Measurements from ENCODE around the gene HOGA1.

DNA sequence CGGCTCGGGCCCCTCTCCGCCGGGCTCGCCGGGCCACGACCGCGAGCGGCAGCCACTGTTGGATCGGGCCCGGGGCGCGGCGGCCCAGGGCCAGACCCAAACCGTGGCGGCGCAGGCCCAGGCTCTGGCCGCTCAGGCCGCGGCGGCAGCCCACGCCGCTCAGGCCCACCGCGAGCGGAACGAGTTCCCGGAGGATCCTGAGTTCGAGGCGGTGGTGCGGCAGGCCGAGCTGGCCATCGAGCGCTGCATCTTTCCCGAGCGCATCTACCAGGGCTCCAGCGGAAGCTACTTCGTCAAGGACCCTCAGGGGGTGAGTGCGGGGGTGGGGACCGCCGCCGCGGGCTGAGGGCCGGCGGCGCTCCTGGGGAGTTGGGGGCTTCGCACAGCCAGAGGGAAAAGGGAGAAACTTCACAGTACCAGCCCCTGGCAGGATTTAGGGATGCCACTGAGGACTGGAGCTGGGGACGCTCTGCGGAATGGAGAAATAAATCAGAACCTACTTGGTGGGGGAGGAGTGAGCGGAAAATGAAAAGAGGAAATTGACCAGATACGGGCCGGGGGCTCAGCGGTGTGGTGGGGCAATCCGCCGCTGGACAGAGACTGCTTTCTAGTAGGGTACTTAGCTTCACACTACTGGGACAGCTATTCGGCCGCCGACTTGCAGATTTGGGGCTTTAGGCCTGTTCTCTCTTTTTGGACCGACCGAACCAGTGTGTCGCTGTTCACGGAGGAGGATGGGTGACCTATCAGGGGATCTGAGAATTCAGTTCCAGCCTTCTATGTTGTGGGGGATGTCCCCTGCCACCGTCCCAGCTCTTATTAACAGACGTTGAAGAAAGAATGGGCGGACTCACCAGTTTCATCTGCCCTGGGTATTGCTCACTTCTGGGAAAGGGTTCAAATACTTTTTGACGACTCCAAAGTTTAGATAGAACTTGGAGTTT is 57.0 kb downstream of the HOGA1 start:
- TF ChIP-seq, protein P1, sequence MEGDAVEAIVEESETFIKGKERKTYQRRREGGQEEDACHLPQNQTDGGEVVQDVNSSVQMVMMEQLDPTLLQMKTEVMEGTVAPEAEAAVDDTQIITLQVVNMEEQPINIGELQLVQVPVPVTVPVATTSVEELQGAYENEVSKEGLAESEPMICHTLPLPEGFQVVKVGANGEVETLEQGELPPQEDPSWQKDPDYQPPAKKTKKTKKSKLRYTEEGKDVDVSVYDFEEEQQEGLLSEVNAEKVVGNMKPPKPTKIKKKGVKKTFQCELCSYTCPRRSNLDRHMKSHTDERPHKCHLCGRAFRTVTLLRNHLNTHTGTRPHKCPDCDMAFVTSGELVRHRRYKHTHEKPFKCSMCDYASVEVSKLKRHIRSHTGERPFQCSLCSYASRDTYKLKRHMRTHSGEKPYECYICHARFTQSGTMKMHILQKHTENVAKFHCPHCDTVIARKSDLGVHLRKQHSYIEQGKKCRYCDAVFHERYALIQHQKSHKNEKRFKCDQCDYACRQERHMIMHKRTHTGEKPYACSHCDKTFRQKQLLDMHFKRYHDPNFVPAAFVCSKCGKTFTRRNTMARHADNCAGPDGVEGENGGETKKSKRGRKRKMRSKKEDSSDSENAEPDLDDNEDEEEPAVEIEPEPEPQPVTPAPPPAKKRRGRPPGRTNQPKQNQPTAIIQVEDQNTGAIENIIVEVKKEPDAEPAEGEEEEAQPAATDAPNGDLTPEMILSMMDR (IDR thresholded peaks at IDR 0.05; ENCODE audit: low read depth, low read length, missing input control): no peak
- TF ChIP-seq SP1 (IDR thresholded peaks at IDR 0.05) (no peak), YY1 (IDR thresholded peaks at IDR 0.05) (peak; percentile 34), RAD21 (IDR thresholded peaks at IDR 0.05) (no peak), EGR1 (IDR thresholded peaks at IDR 0.05; ENCODE audit: low read depth in 2 of 2) (no peak), GABPA (IDR thresholded peaks at IDR 0.05 in 1 of 2, conservative IDR thresholded peaks at IDR 0.05 in 1 of 2) (no peak), TAF1 (conservative IDR thresholded peaks at IDR 0.05) (no peak), NR2F2 (IDR thresholded peaks at IDR 0.05) (no peak), FOXA1 (IDR thresholded peaks at IDR 0.05) (no peak), FOXA2 (IDR thresholded peaks at IDR 0.05) (no peak), JUND (IDR thresholded peaks at IDR 0.05) (no peak)
- TF ChIP-seq, protein P2, sequence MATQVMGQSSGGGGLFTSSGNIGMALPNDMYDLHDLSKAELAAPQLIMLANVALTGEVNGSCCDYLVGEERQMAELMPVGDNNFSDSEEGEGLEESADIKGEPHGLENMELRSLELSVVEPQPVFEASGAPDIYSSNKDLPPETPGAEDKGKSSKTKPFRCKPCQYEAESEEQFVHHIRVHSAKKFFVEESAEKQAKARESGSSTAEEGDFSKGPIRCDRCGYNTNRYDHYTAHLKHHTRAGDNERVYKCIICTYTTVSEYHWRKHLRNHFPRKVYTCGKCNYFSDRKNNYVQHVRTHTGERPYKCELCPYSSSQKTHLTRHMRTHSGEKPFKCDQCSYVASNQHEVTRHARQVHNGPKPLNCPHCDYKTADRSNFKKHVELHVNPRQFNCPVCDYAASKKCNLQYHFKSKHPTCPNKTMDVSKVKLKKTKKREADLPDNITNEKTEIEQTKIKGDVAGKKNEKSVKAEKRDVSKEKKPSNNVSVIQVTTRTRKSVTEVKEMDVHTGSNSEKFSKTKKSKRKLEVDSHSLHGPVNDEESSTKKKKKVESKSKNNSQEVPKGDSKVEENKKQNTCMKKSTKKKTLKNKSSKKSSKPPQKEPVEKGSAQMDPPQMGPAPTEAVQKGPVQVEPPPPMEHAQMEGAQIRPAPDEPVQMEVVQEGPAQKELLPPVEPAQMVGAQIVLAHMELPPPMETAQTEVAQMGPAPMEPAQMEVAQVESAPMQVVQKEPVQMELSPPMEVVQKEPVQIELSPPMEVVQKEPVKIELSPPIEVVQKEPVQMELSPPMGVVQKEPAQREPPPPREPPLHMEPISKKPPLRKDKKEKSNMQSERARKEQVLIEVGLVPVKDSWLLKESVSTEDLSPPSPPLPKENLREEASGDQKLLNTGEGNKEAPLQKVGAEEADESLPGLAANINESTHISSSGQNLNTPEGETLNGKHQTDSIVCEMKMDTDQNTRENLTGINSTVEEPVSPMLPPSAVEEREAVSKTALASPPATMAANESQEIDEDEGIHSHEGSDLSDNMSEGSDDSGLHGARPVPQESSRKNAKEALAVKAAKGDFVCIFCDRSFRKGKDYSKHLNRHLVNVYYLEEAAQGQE (IDR thresholded peaks at IDR 0.05): no peak
- TF ChIP-seq, protein P3, sequence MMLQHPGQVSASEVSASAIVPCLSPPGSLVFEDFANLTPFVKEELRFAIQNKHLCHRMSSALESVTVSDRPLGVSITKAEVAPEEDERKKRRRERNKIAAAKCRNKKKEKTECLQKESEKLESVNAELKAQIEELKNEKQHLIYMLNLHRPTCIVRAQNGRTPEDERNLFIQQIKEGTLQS (IDR thresholded peaks at IDR 0.05): no peak
- TF ChIP-seq, protein P4, sequence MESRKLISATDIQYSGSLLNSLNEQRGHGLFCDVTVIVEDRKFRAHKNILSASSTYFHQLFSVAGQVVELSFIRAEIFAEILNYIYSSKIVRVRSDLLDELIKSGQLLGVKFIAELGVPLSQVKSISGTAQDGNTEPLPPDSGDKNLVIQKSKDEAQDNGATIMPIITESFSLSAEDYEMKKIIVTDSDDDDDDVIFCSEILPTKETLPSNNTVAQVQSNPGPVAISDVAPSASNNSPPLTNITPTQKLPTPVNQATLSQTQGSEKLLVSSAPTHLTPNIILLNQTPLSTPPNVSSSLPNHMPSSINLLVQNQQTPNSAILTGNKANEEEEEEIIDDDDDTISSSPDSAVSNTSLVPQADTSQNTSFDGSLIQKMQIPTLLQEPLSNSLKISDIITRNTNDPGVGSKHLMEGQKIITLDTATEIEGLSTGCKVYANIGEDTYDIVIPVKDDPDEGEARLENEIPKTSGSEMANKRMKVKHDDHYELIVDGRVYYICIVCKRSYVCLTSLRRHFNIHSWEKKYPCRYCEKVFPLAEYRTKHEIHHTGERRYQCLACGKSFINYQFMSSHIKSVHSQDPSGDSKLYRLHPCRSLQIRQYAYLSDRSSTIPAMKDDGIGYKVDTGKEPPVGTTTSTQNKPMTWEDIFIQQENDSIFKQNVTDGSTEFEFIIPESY (IDR thresholded peaks at IDR 0.05): no peak

Data from liver (tissue), 3 donors.